HepG2 (cell line): ENCODE results near the gene BABAM2. TPM values are rescaled to one million over a fixed set of nuclear protein-coding genes. Genes with fewer than 3 reads are reported as not detected.
"Not testable (repeated sequence)": the region's sequence is repeated elsewhere in the genome, so short reads cannot be mapped to it uniquely, and the experiment has no call there.

Experiments used
- ATAC-seq: fragments of 200-7000 bp; cut with Tn5 transposase; 3 replicates; pipeline ENCODE4 v1.9.1; 2020; ENCODE audit warnings: mild to moderate bottlenecking, moderate library complexity
- BruUV-seq: library from RNA; stranded (reverse); fragments of 400-500 nt; replicated peaks from 2 replicates; lab custom pipeline; 2021; lab: Mats Ljungman, UMichigan
- CTCF ChIA-PET: fragments of 300-600 bp; formaldehyde crosslinking; extraction: SDS; loops from one replicate; lab custom pipeline; 2021; ENCODE audit warnings: low total read pairs, inconsistent platforms, low intra/inter-chr PET ratio; lab: Yijun Ruan, JAX
- POLR2A ChIA-PET: fragments of 350-600 bp; sonication (Branson Sonifier 250); formaldehyde crosslinking; loops from one replicate; lab custom pipeline; 2020; ENCODE audit warnings: antibody characterized with exemption, inconsistent platforms; lab: Yijun Ruan, JAX
- DNase-seq: peaks from one replicate; pipeline ENCODE4 v3.0.0-alpha.2; 2015; ENCODE audit warnings: low spot score
- FAIRE-seq: peaks from 3 replicates; lab custom pipeline; 2011; peaks lifted over from hg19 to GRCh38; lab: Jason Lieb, UNC
- H2AFZ ChIP-seq: one replicate; pipeline ENCODE4 v1.6.1; 2011; ENCODE audit warnings: low read length, inconsistent platforms
- H3K27ac ChIP-seq: fragments of 300-600 bp; 3 replicates; pipeline ENCODE4 v1.8.0; 2011; ENCODE audit warnings: mixed run types, mild to moderate bottlenecking, mixed read lengths, low read length, inconsistent platforms; ENCODE audit not compliant: insufficient read depth; ENCODE audit errors: extremely low read length
- H3K27me3 ChIP-seq, 2 experiments: fragments of 200-600 bp in 1 of 2; 2 replicates in 1 of 2; 3 replicates in 1 of 2; pipeline versions ENCODE4 v1.6.0 to v1.8.0; 2011; ENCODE audit warnings: low read length in 2 of 2, mild to moderate bottlenecking in 2 of 2, moderate library complexity in 2 of 2, inconsistent platforms in 1 of 2; ENCODE audit not compliant: insufficient read depth in 2 of 2, control insufficient read depth in 1 of 2
- H3K36me3 ChIP-seq, 2 experiments: fragments of 200-600 bp in 1 of 2; replicated peaks in 1 of 2; 2 replicates in 1 of 2; 3 replicates in 1 of 2; pipeline versions ENCODE4 v1.5.1 to v1.8.0; 2011; ENCODE audit warnings: low read length in 2 of 2, inconsistent platforms in 1 of 2; ENCODE audit not compliant: insufficient read depth in 2 of 2, control insufficient read depth in 1 of 2
- H3K4me1 ChIP-seq: 2 replicates; pipeline ENCODE4 v1.5.1; 2012; ENCODE audit warnings: low read length, inconsistent platforms; ENCODE audit not compliant: insufficient read depth
- H3K4me2 ChIP-seq: 2 replicates; pipeline ENCODE4 v1.6.0; 2011; ENCODE audit warnings: low read depth, low read length, inconsistent platforms
- H3K4me3 ChIP-seq, 3 experiments: fragments of 200-600 bp in 1 of 3; sonication (generic), shearing (Covaris generic) in 1 of 3; replicated peaks in 1 of 3; 2 replicates each; pipeline ENCODE4 v1.5.1; 2011 to 2016; ENCODE audit warnings: low read length in 3 of 3, inconsistent platforms in 2 of 3, low read depth in 2 of 3, mild to moderate bottlenecking in 2 of 3, control low read depth in 1 of 3, mixed read lengths in 1 of 3; ENCODE audit not compliant: insufficient read depth in 1 of 3
- H3K79me2 ChIP-seq: one replicate; pipeline ENCODE4 v1.6.1; 2011; ENCODE audit warnings: low read length, inconsistent platforms; ENCODE audit not compliant: insufficient read depth
- H3K9ac ChIP-seq: 2 replicates; pipeline ENCODE4 v1.6.0; 2011; ENCODE audit warnings: mild to moderate bottlenecking, low read depth, low read length, inconsistent platforms; ENCODE audit not compliant: insufficient read depth
- H3K9me3 ChIP-seq: 2 replicates; pipeline ENCODE4 v1.5.1; 2012; ENCODE audit warnings: mild to moderate bottlenecking, low read length
- H4K20me1 ChIP-seq: 2 replicates; pipeline ENCODE4 v1.6.0; 2011; ENCODE audit warnings: inconsistent platforms, mild to moderate bottlenecking, low read length, moderate library complexity; ENCODE audit not compliant: insufficient read depth
- CBX1 ChIP-seq: IDR thresholded peaks from one replicate; pipeline ENCODE4 v1.6.1; 2016; ENCODE audit warnings: antibody characterized with exemption, low read depth
- EED ChIP-seq: sonication (generic); formaldehyde crosslinking; IDR thresholded peaks from 2 replicates; pipeline ENCODE4 v1.5.0; 2020; ENCODE audit warnings: mild to moderate bottlenecking, missing genetic modification reagents
- HOMEZ ChIP-seq: IDR thresholded peaks from 2 replicates; pipeline ENCODE4 v1.6.1; 2016; ENCODE audit warnings: low read depth
- POGK ChIP-seq: sonication (generic); formaldehyde crosslinking; conservative IDR thresholded peaks from 2 replicates; pipeline ENCODE4 v1.8.0; 2022; ENCODE audit warnings: mild to moderate bottlenecking, moderate library complexity, missing genetic modification reagents
- POLR2AphosphoS5 ChIP-seq: IDR thresholded peaks from 2 replicates; pipeline ENCODE4 v1.6.1; 2012; ENCODE audit warnings: low read depth, low read length
- RELA ChIP-seq: sonication (generic); formaldehyde crosslinking; IDR thresholded peaks from 2 replicates; pipeline ENCODE4 v1.4.0; 2020; ENCODE audit warnings: missing genetic modification reagents
- ZNF773 ChIP-seq: sonication (generic); formaldehyde crosslinking; IDR thresholded peaks from 2 replicates; pipeline ENCODE4 v1.4.0; 2020; ENCODE audit warnings: missing genetic modification reagents, borderline replicate concordance
- WGBS: methylation state at CpG from one replicate; pipeline ENCODE4 v1.1.6; 2017; ENCODE audit warnings: low lambda C conversion rate; 5-methylcytosine and 5-hydroxymethylcytosine counted together
- in situ Hi-C: cut with HindIII; loops from 2 replicates; pipeline ENCODE4 v1.10.0; 2017; ENCODE audit warnings: low pct_unique_long_range_greater_than_20kb; ENCODE audit not compliant: extremely low pct_ligation_motif_present
- intact Hi-C: fragments of 100-400 bp; cut with micrococcal nuclease; formaldehyde crosslinking; loops from one replicate; pipeline ENCODE4 v1.10.0; 2022; ENCODE audit not compliant: unreplicated experiment
- polyA plus RNA-seq, 8 experiments: library from polyadenylated mRNA; depleted of rRNA in 3 of 8; stranded (reverse) in 7 of 8; unstranded in 1 of 8; fragments of >200 nt; fragmentation: Illumina TruSeq in 4 of 8; extraction: Trizol in 4 of 8; gene quantifications; 2 replicates each; pipeline versions ENCODE4 v1.2.1 to v1.2.3, GENCODE V29; 2011 to 2016; ENCODE audit warnings: low read depth in 4 of 8, missing spikeins in 1 of 8, mixed read lengths in 1 of 8; ENCODE audit not compliant: insufficient read depth in 1 of 8
- total RNA-seq, 5 experiments: library from RNA; depleted of rRNA; stranded (reverse); fragments of >200 nt; fragmentation: Illumina TruSeq; extraction: Trizol; gene quantifications; 2 replicates each; pipeline ENCODE4 v1.2.3, GENCODE V29; 2016; ENCODE audit warnings: low read depth in 1 of 5

Gene BABAM2
- total and polyA plus RNA-seq, 2 of the 13 experiments (the other 11 are each of a cell fraction or from before 2014, with no cell fraction given): 24.9 to 28.0 TPM

GRCh38 chr2:28329184-28329583 is 438.7 kb downstream of the BABAM2 start:
- TF ChIP-seq CBX1 (no peak), POLR2AphosphoS5 (no peak), ZNF773 (no peak), RELA (CRISPR knock-in tag) (no peak), POGK (CRISPR knock-in tag) (no peak), HOMEZ (no peak), EED (no peak)
- ChIA-PET CTCF (no interaction called here), POLR2A (no interaction called here)
- no peak for DNase-seq
- Histone ChIP-seq H3K27ac (no peak overlapping the region), H3K4me2 (no peak overlapping the region), H3K79me2 (no peaks in the 10 kb centered on the region), H3K9me3 (no peaks in the 10 kb centered on the region), H3K4me3 (no peak overlapping the region), H3K27me3 (no peaks in the 10 kb centered on the region), H2AFZ (no peak overlapping the region), H4K20me1 (no peaks in the 10 kb centered on the region), H3K4me1 (no peaks in the 10 kb centered on the region), H3K9ac (no peak overlapping the region), H3K36me3 (no peaks in the 10 kb centered on the region)
- 95% methylated on average over 5 of the region's 5 CpGs for WGBS
- ATAC-seq: no peak
- BruUV-seq: no TSS peak
- in situ Hi-C loops: no loop called here
- intact Hi-C loops: no loop called here
- no peak for FAIRE-seq

GRCh38 chr2:28330722-28331121 is 440.2 kb downstream of the BABAM2 start:
- H3K9ac ChIP-seq, H3K4me3 ChIP-seq, BruUV-seq, H3K27ac ChIP-seq, ATAC-seq, FAIRE-seq, H3K4me1 ChIP-seq, CTCF ChIA-PET, H4K20me1 ChIP-seq, POLR2A ChIA-PET, H3K27me3 ChIP-seq, DNase-seq, H3K9me3 ChIP-seq, H3K36me3 ChIP-seq, H3K4me2 ChIP-seq, in situ Hi-C loops, H3K79me2 ChIP-seq, H2AFZ ChIP-seq, intact Hi-C loops: not testable (repeated sequence)
- WGBS: 71% methylated on average over 5 of the region's 5 CpGs
